Body of pancreas (tissue), 4 donors: ENCODE results near the gene WHRN.

Experiments
- CTCF ChIP-seq, 7 experiments: fragments of 450-650 bp in 4 of 7; fragments of 200-600 bp in 3 of 7; sonication (generic) in 3 of 7; IDR thresholded peaks; one replicate each; pipeline ENCODE4 v1.5.1; 2016 to 2019; ENCODE audit warnings: antibody characterized with exemption in 7 of 7
- POLR2A ChIP-seq, 3 donors: fragments of 450-650 bp; IDR thresholded peaks; one replicate each; pipeline ENCODE4 v1.6.1; 2016; ENCODE audit warnings: antibody characterized with exemption in 3 of 3, mild to moderate bottlenecking in 2 of 3

DNA sequence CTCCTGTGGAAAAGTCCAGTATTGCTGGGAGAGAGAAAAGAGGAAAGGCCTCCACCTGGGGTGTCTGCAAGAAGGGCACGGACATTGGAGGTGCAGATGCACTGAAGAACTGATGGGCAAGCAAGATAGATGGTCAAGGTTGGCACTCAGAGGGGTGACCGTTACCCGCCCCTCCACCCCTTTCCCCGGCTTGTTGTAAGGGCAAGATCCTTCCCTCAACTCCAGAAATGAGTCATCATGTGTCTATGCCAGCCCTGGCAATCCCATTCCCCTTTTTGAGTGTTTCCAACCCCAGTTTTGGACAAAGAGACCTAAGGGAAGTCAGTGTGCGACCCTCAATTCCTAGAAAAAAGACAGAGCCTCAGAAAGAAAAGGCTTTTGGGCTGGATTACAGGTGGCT lies 47.4 kb upstream of the WHRN start:
- TF ChIP-seq CTCF (IDR thresholded peaks at IDR 0.05), result no peak
- no peak for TF ChIP-seq POLR2A (IDR thresholded peaks at IDR 0.05)
